Gastrocnemius medialis (tissue), 4 donors: Measurements from ENCODE around the gene CIZ1. TPM values are rescaled to one million over a fixed set of nuclear protein-coding genes. Genes with fewer than 3 reads are reported as not detected.

ENCODE experiments used
- ATAC-seq, 2 donors: fragments of 150-250 bp; one replicate each; pipeline ENCODE4 v1.9.1; 2016
- DNase-seq, 2 donors: peaks; one replicate each; pipeline ENCODE4 v3.0.0-alpha.2; 2019
- H3K27ac ChIP-seq, 4 donors: fragments of 200-600 bp; sonication (generic); 1 replicate in 1 of 4; 2 replicates in 3 of 4; pipeline ENCODE4 v1.5.1; 2016 to 2018; ENCODE audit warnings: mild to moderate bottlenecking in 2 of 4, moderate library complexity in 1 of 4
- H3K27me3 ChIP-seq, 3 donors: fragments of 200-600 bp; sonication (generic) in 2 of 3; 1 replicate in 1 of 3; 2 replicates in 2 of 3; pipeline versions ENCODE4 v1.5.1 to v1.6.0; 2016 to 2019; ENCODE audit warnings: mild to moderate bottlenecking in 1 of 3, moderate library complexity in 1 of 3
- H3K36me3 ChIP-seq, 2 donors: fragments of 200-600 bp; sonication (generic) in 1 of 2; one replicate each; pipeline ENCODE4 v1.5.1; 2017 to 2018
- H3K4me1 ChIP-seq, 2 donors: fragments of 200-600 bp; sonication (generic) in 1 of 2; one replicate each; pipeline ENCODE4 v1.5.1; 2016 to 2017; ENCODE audit warnings: mild to moderate bottlenecking in 2 of 2
- H3K4me3 ChIP-seq, 4 donors: fragments of 200-600 bp; sonication (generic) in 3 of 4; 1 replicate in 1 of 4; 2 replicates in 3 of 4; pipeline ENCODE4 v1.5.1; 2016 to 2019; ENCODE audit warnings: mild to moderate bottlenecking in 2 of 4
- H3K9me3 ChIP-seq, 3 donors: fragments of 200-600 bp; sonication (generic) in 2 of 3; 1 replicate in 1 of 3; 2 replicates in 2 of 3; pipeline ENCODE4 v1.5.1; 2016 to 2019
- CTCF ChIP-seq, 5 experiments: fragments of 450-650 bp in 3 of 5; fragments of 200-600 bp in 2 of 5; sonication (generic) in 2 of 5; IDR thresholded peaks in 4 of 5; conservative IDR thresholded peaks in 1 of 5; 1 replicate in 4 of 5; 2 replicates in 1 of 5; pipeline ENCODE4 v1.5.1; 2016 to 2019; ENCODE audit warnings: antibody characterized with exemption in 5 of 5, mild to moderate bottlenecking in 3 of 5, moderate library complexity in 3 of 5
- POLR2A ChIP-seq, 2 donors: fragments of 450-650 bp; IDR thresholded peaks; one replicate each; pipeline ENCODE4 v1.6.1; 2017; ENCODE audit warnings: antibody characterized with exemption in 2 of 2, mild to moderate bottlenecking in 2 of 2, moderate library complexity in 2 of 2
- in situ Hi-C, 4 donors: fragments of 200-750 bp; cut with MboI; loops; one replicate each; pipeline versions ENCODE4 v1.15.0 to v1.8.0; 2017; ENCODE audit warnings: low sequenced_read_pairs in 4 of 4
- intact Hi-C: fragments of 100-400 bp; cut with DNase I; formaldehyde crosslinking; loops from one replicate; pipeline ENCODE4 v1.15.1; 2023; ENCODE audit warnings: low total_unique reads
- total RNA-seq, 4 donors: library from RNA; depleted of rRNA; stranded (reverse); fragments of >200 nt; gene quantifications; one replicate each; pipeline versions ENCODE4 v1.1.0 to v1.2.3, GENCODE V29; 2016

CIZ1 gene
- total RNA-seq, 4 donors from 2014 or later: 47.8 to 61.3 (median 53.0) TPM

- no peak for ATAC-seq
- Histone ChIP-seq H3K9me3 (no peaks in the 10 kb centered on the region), H3K36me3 (peaks cover 0 to 11% of the 10 kb centered on the region in 2 donors)
These were observed 75.0 kb downstream of the CIZ1 start for GRCh38 chr9:128116104-128117083.

More at GRCh38 chr9:128116104-128117083, 75.0 kb downstream of the CIZ1 start:
- no peaks in the 10 kb centered on the region for H3K27me3 ChIP-seq
- DNase-seq: peak in 1 of 2 donors; percentile 13
- no peak for TF ChIP-seq CTCF (IDR thresholded peaks at IDR 0.05 in 4 of 5, conservative IDR thresholded peaks at IDR 0.05 in 1 of 5)
- TF ChIP-seq POLR2A (IDR thresholded peaks at IDR 0.05): no peak
- in situ Hi-C loops (loop anchor here in 3 of 4 donors (10.0 to 25.0 kb wide), 2 partner anchors 154 to 162 kb away; no protein-coding TSS in a partner anchor), intact Hi-C loops (loop anchor here (5.0 kb wide), 2 partner anchors 34 to 174 kb away; no protein-coding TSS in a partner anchor)
- H3K4me3 ChIP-seq: no peak overlapping the region
- no peak overlapping the region for H3K27ac ChIP-seq
- H3K4me1 ChIP-seq: peaks cover 13 to 20% of the 10 kb centered on the region in 2 donors

Other genes with a start within 250 kb of the CIZ1 start
- gene EEIG1, start 210.6 kb downstream of the CIZ1 start, total RNA-seq: 1 to 10 TPM; 1.8 to 4.5 (median 2.8) TPM
- 1 to 10 TPM; 3.6 to 7.4 (median 6.9) TPM for gene NAIF1, start 124.3 kb downstream of the CIZ1 start, total RNA-seq
- 10 to 100 TPM; 26.9 to 98.7 (median 46.0) TPM for gene SLC25A25, start 123.3 kb downstream of the CIZ1 start, total RNA-seq
- gene PTGES2, start 63.8 kb downstream of the CIZ1 start, total RNA-seq: 100 to 1,000 TPM in 3 of 4 donors, 10 to 100 TPM in 1; 95.2 to 266 (median 155) TPM
- under 1 TPM in 1 of 4 donors, not detected in 3; 1.00 TPM for gene LCN2, start 42.1 kb downstream of the CIZ1 start, total RNA-seq
- 100 to 1,000 TPM in 3 of 4 donors, 10 to 100 TPM in 1; 73.5 to 145 (median 132) TPM for gene BBLN, start 31.3 kb downstream of the CIZ1 start, total RNA-seq
- gene DNM1, start 11.8 kb upstream of the CIZ1 start, total RNA-seq: 1 to 10 TPM; 1.8 to 3.8 (median 2.0) TPM
- gene GOLGA2, start 84.4 kb upstream of the CIZ1 start, total RNA-seq: 10 to 100 TPM; 68.9 to 84.6 (median 78.5) TPM
- 10 to 100 TPM; 12.7 to 23.8 (median 13.5) TPM for gene SWI5, start 84.7 kb upstream of the CIZ1 start, total RNA-seq
- gene TRUB2, start 130.9 kb upstream of the CIZ1 start, total RNA-seq: 10 to 100 TPM in 3 of 4 donors, 1 to 10 TPM in 1; 7.1 to 18.1 (median 14.3) TPM
- gene COQ4, start 131.3 kb upstream of the CIZ1 start, total RNA-seq: 10 to 100 TPM; 25.1 to 42.4 (median 34.3) TPM
- 10 to 100 TPM; 10.9 to 30.4 (median 26.1) TPM for gene SLC27A4, start 149.0 kb upstream of the CIZ1 start, total RNA-seq
- gene URM1, start 179.8 kb upstream of the CIZ1 start, total RNA-seq: 10 to 100 TPM; 24.1 to 34.1 (median 32.9) TPM
- 1 to 10 TPM; 1.1 to 6.1 (median 2.3) TPM for gene CERCAM, start 229.3 kb upstream of the CIZ1 start, total RNA-seq